GM21526 (cell line): ENCODE data around the gene DYNLT2B.
"Not testable (repeated sequence)": the region's sequence is repeated elsewhere in the genome, so short reads cannot be mapped to it uniquely, and the experiment has no call there.

ENCODE experiments used
- ATAC-seq: cut with Tn5 transposase; IDR thresholded peaks from one replicate; pipeline ENCODE4 v1.9.1; 2021; ENCODE audit warnings: moderate library complexity; ENCODE audit not compliant: unreplicated experiment, low FRiP score

Gene DYNLT2B

GRCh38 chr3:196327405-196327804 is 9.4 kb upstream of the DYNLT2B start:
- ATAC-seq = no peak

- ATAC-seq = no peak
Observed at GRCh38 chr3:196326936-196327335, 8.9 kb upstream of the DYNLT2B start.

- ATAC-seq = no peak
Observed at GRCh38 chr3:196323691-196324090, 5.7 kb upstream of the DYNLT2B start.

- no peak for ATAC-seq
Observed at GRCh38 chr3:196323016-196323415, 5.0 kb upstream of the DYNLT2B start.

GRCh38 chr3:196321162-196321561 is 3.1 kb upstream of the DYNLT2B start:
- ATAC-seq = no peak

- ATAC-seq = no peak
Observed at GRCh38 chr3:196320137-196320536, 2.1 kb upstream of the DYNLT2B start.

- ATAC-seq = not testable (repeated sequence)
Observed at GRCh38 chr3:196316799-196317686, 997 bp downstream of the DYNLT2B start.

DNA sequence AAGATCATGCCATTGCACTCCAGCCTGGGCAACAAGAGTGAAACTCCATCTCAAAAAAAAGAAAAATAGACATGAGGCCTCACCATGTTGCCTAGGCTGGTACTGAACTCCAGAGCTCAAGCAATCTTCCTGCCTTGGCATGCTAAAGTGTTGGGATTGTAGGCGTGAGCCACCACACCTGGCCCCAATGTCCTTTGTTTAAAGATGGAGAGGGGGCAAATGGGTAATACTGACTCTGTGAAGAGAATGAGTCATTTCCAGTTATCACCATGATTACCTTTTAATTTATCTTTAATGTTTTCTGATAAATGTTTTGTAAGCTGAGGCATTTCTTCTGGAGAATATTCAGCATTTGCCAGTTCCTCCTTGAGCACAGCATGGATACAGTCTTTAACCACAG is 2.2 kb downstream of the DYNLT2B start:
- no peak for ATAC-seq

DNA sequence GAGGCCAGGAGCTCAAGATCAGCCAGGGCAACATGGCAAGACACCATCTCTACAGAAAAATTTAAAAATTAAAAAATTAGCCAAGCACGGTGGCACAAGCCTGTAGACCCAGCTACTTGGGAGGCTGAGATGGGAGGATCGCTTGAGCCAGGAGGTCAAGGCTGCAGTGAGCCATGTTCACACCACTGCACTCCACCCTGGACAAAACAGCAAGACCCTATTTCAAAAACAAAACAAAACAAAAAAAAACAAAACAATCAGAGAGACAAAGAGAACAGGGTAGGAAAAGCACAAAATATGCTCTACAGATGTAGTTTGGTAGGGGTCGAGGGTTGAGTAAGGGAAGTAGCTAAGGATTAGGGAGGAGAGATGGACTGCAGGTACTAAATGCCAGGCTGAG is 3.4 kb downstream of the DYNLT2B start:
- no peak for ATAC-seq

- not testable (repeated sequence) for ATAC-seq
Observed at GRCh38 chr3:196314086-196314485, 4.0 kb downstream of the DYNLT2B start.

GRCh38 chr3:196302960-196303359 is 15.1 kb downstream of the DYNLT2B start:
- not testable (repeated sequence) for ATAC-seq

DNA sequence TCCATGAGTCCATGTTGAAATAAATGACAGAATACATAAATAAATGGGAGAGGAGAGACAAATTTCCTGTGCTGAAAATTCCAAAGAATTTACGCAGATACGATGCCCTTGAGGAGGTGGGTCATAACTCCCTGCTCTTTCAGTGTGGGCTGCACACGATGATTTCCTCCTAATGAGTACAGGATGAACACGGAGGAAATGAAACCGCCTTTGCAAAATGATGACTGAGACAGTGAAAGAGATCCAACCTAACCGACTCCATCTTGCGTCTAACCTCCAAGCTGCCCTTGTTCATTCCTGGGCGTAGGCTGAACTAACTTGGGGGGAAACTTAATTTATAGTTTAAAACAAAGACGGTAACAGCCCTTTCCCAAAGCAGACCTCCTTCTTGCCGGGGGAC is 15.5 kb downstream of the DYNLT2B start:
- not testable (repeated sequence) for ATAC-seq

GRCh38 chr3:196298521-196298920 is 19.5 kb downstream of the DYNLT2B start:
- ATAC-seq = no peak

- no peak for ATAC-seq
Observed at GRCh38 chr3:196292286-196292923, 25.6 kb downstream of the DYNLT2B start.

- no peak for ATAC-seq
Observed at GRCh38 chr3:196288141-196288460, 29.9 kb downstream of the DYNLT2B start.

DNA sequence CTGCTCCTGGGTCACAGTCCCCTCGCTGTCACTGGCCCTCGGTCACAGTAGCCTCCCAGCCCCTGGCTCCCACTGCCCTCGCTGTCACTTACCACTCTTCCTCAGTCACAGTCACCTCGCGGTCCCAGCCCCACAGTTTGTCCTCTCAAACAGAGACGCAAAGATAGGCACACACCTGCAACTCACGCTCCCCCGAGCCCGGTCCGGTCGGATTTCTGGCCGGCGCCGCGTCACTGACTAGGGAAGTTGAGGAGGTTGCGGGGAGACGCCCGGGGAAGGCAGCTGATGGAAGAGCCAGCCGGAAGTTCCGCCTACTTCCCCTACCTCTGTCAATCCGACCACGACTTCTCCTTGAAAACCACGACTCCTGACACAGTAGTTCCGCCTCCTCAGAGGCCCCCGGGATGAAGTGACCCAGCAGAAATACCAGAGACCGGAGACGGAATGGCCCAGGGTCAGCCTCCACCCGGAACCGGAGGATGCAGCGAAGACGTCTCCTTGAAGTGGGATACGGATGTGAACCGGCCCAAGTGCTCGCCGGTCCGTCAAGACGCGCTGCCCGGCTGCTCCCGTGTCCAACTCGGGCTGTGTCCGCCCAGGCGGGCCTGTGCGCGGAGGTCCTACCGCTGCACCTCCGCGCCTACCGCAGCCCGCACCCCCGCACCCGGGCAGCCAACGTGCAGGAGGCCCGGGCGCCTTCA is 30.4 kb downstream of the DYNLT2B start, which contains the start of gene PCYT1A:
Gene PCYT1A, minus strand, starts transcription at position 287 of the 701 bp plus-strand sequence. CDS start 17,195 bp downstream, outside the sequence.
- peak; percentile 74 for ATAC-seq

DNA sequence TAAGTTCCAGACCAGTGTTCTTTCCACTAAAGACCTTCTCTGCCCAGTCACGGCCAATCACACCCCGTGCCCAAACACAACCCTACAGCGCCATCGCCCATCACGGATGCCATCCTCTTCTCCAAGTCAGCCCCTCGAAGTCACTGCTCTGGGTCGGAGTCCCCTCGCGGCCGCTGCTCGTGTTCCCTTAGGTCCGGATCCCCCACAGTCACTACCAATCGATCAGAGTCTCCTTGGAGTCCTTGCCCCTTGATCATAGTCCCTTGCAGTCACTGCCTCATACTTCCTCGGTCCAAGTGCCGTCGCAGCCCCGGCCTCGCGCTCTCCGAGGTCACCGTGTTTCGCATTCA is 31.0 kb downstream of the DYNLT2B start:
- no peak for ATAC-seq

DNA sequence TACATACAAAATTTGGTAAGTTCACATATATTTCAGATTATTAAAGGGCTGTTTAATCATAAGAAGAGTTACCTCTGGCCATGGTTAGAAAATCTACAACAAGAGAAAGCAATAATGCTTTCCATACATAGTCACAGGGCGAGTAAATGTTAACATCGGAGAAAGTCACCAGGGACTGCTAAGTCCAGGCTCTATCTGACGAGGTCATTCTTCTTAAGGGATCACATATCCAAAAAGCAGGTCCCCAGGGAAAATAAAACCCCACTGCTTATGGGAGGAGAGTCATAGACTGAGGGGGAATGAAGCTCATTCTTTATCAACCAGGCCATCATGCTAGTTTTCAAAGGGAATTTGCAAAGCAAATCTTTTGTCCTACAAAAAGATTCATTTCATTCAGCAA is 33.6 kb downstream of the DYNLT2B start:
- ATAC-seq = no peak

DNA sequence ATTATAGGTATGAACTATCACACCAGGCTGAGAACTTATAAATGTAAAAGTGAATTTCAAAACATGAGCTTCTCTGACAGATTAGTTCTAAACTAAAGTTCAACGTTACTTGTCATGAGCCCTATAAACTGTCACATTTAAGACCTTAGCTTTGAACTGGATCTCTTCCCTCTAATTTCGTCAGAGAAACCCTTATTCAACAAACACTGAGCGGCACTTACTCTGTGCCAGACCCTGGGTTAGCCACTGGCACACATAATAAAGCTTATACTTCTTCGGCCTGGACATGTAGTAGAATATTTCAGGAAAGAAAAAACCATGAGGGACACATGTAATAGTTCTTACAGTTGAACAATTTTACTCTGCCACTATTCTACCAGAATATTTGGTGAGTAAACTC is 36.1 kb downstream of the DYNLT2B start:
- no peak for ATAC-seq

DNA sequence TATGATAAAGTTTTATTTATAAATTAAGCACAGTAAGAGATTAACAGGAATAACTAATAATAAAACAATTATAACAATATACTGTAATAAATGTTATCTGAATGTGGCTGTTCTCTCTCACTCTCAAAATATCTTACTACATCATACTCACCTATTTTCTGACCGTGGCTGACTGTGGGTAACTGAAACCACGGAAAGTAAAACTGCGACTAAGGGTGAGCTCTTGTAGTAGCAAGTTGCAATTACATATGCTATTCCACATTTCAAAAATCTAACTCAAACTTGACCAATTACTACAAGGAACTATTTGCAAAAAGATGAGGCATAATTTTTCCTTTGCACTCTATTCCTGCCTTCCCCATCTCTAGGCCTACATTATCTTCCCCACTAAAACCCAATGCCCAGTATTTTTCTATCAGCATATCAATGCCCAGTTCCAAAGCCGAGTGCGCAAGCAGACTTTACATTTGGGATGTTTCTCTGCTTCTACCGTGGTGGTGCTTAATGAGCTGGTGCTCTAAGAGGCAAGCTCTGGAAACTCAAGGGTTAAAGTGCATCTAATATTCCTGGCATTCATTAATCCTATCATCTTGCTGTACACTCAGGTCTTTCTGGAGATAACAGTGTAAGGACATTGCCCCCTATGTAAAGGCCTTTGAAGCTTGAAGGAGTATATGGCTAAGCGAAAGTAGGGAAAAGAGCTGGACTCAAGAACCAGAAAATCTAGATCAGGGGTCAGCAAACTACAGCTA is 37.2 kb downstream of the DYNLT2B start:
- ATAC-seq = no peak

- ATAC-seq = no peak
Observed at GRCh38 chr3:196275126-196275525, 42.9 kb downstream of the DYNLT2B start.
